ENCODE data around the gene LMNTD2.

- TF ChIP-seq CTCF (IDR thresholded peaks at IDR 0.05; ENCODE audit: low read depth, low read length, poor library complexity, severe bottlenecking) (no peak), EZH2phosphoT487 (IDR thresholded peaks at IDR 0.05; ENCODE audit: borderline replicate concordance, low read length) (no peak)
Measured at GRCh38 chr11:560305-561147, at the start of gene LMNTD2, which contains the start of gene RASSF7.

All from DOHH2 (cell line).